Epithelial cell of esophagus (primary cell): Measurements from ENCODE around the gene CCDC192.

Experiments used
- DNase-seq: peaks from one replicate; pipeline ENCODE4 v3.0.0; 2010; ENCODE audit warnings: low read depth
- H3K4me3 ChIP-seq: 2 replicates; pipeline ENCODE4 v1.5.1; 2011; ENCODE audit warnings: mild to moderate bottlenecking, low read length, control low read depth
- CTCF ChIP-seq: IDR thresholded peaks from 2 replicates; pipeline ENCODE4 v1.5.1; 2011; ENCODE audit warnings: low read depth, mild to moderate bottlenecking, low read length, control low read depth, inconsistent platforms; ENCODE audit not compliant: insufficient read depth; ENCODE audit errors: missing control alignments

The CCDC192 gene

GRCh38 chr5:127911619-127912018 lies 208.4 kb downstream of the CCDC192 start:
- no peak for DNase-seq
- no peak for TF ChIP-seq CTCF
- no peak overlapping the region for H3K4me3 ChIP-seq

GRCh38 chr5:127912411-127912810 lies 209.2 kb downstream of the CCDC192 start:
- DNase-seq = no peak
- no peak for TF ChIP-seq CTCF
- no peak overlapping the region for H3K4me3 ChIP-seq

GRCh38 chr5:127916885-127917573 lies 213.8 kb downstream of the CCDC192 start:
- H3K4me3 ChIP-seq = no peak overlapping the region
- DNase-seq = no peak
- TF ChIP-seq CTCF = no peak

- peak; percentile 48 for DNase-seq
- TF ChIP-seq CTCF = no peak
- H3K4me3 ChIP-seq = no peak overlapping the region
Observed at GRCh38 chr5:127919006-127919796, 216.0 kb downstream of the CCDC192 start.

- no peak for TF ChIP-seq CTCF
- DNase-seq = no peak
Observed at GRCh38 chr5:127919818-127920217, 216.6 kb downstream of the CCDC192 start.

GRCh38 chr5:127920936-127921335 lies 217.7 kb downstream of the CCDC192 start:
- TF ChIP-seq CTCF = no peak
- DNase-seq = no peak
- H3K4me3 ChIP-seq = no peak overlapping the region

More at GRCh38 chr5:127919818-127920217, 216.6 kb downstream of the CCDC192 start:
- H3K4me3 ChIP-seq = no peak overlapping the region

GRCh38 chr5:127922603-127923002 lies 219.4 kb downstream of the CCDC192 start:
- no peak overlapping the region for H3K4me3 ChIP-seq
- peak; percentile 40 for DNase-seq
- no peak for TF ChIP-seq CTCF
